Measurements from ENCODE around the gene SPATA3. TPM values are rescaled to one million over a fixed set of nuclear protein-coding genes. Genes with fewer than 3 reads are reported as not detected.

Gene SPATA3
- polyA plus RNA-seq, 3 donors: not detected

DNA sequence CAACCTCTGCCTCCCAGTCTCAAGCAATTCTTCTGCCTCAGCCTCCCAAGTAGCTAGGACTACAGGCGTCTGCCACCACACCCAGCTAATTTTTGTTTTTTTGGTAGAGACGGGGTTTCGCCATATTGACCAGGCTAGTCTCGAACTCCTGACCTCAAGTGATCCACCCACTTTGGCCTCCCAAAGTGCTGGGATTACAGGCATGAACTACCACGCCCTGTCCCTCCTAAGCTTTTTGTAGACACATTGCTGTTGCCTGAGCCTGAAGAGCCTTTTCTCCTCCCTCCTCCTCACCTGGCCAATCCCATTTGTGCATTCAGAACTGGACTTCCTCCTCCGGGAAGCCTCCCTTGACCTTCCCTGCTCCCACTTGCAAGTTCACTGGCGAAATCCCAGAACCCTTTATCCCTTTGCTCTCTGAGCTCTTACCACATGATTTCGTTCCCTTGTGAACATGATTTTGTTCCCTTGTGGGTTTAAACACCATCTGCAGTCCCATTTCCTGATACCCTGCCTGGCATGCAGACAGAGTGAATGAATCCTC lies 44.0 kb downstream of the SPATA3 start:
- Histone ChIP-seq H3K27me3 (ENCODE audit: control insufficient read depth in 2 of 2, insufficient read depth in 2 of 2, low read length in 2 of 2) (peaks cover 37 to 55% of the 10 kb centered on the region in 2 donors), H3K36me3 (replicated peaks in 1 of 2; ENCODE audit: control insufficient read depth in 1 of 2, insufficient read depth in 2 of 2, low read length in 2 of 2) (no peaks in the 10 kb centered on the region), H3K27ac (ENCODE audit: low read depth in 1 of 2, low read length in 2 of 2) (no peak overlapping the region), H2AFZ (ENCODE audit: insufficient read depth, low read depth, low read length, poor library complexity, severe bottlenecking) (no peak overlapping the region), H3K9me3 (replicated peaks in 1 of 2; ENCODE audit: control insufficient read depth in 1 of 2, insufficient read depth in 1 of 2, low read length in 2 of 2) (peaks cover 0 to 19% of the 10 kb centered on the region in 2 donors), H3K9ac (ENCODE audit: insufficient read depth, low read length, poor library complexity, severe bottlenecking) (no peak overlapping the region), H3K4me2 (replicated peaks; ENCODE audit: extremely low read depth, low read length, poor library complexity, severe bottlenecking) (no peak overlapping the region), H3K4me3 (replicated peaks in 1 of 3; ENCODE audit: low read depth in 2 of 3, low read length in 3 of 3) (no peak overlapping the region), H3K4me1 (ENCODE audit: control insufficient read depth in 1 of 2, insufficient read depth in 2 of 2, low read length in 2 of 2) (peaks cover 0 to 2% of the 10 kb centered on the region in 2 donors), H3K79me2 (ENCODE audit: insufficient read depth, low read length) (no peaks in the 10 kb centered on the region), H4K20me1 (ENCODE audit: insufficient read depth, low read length) (no peaks in the 10 kb centered on the region)
- TF ChIP-seq, protein P1, sequence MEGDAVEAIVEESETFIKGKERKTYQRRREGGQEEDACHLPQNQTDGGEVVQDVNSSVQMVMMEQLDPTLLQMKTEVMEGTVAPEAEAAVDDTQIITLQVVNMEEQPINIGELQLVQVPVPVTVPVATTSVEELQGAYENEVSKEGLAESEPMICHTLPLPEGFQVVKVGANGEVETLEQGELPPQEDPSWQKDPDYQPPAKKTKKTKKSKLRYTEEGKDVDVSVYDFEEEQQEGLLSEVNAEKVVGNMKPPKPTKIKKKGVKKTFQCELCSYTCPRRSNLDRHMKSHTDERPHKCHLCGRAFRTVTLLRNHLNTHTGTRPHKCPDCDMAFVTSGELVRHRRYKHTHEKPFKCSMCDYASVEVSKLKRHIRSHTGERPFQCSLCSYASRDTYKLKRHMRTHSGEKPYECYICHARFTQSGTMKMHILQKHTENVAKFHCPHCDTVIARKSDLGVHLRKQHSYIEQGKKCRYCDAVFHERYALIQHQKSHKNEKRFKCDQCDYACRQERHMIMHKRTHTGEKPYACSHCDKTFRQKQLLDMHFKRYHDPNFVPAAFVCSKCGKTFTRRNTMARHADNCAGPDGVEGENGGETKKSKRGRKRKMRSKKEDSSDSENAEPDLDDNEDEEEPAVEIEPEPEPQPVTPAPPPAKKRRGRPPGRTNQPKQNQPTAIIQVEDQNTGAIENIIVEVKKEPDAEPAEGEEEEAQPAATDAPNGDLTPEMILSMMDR (IDR thresholded peaks at IDR 0.05): no peak
- Mint-ChIP-seq H3K4me3 (peak overlapping the region in 1 of 2 donors; percentile 59), H3K4me1 (peaks cover 4% of the 10 kb centered on the region), H3K36me3 (no peaks in the 10 kb centered on the region), H3K9me3 (peaks cover 0 to 10% (median 2%) of the 10 kb centered on the region in 7 donors), H3K27ac (no peak overlapping the region), H3K27me3 (ENCODE audit: low read depth in 3 of 3) (peaks cover 46 to 68% (median 58%) of the 10 kb centered on the region in 3 donors)
- intact Hi-C loops (cut with micrococcal nuclease): no loop called here
- no peak for DNase-seq
- 63% methylated on average over 4 of the region's 8 CpGs for WGBS (ENCODE audit: insufficient coverage)

GRCh38 chr2:231041061-231041689 lies 45.3 kb downstream of the SPATA3 start:
- no peaks in the 10 kb centered on the region for H3K36me3 ChIP-seq (replicated peaks in 1 of 2; ENCODE audit: control insufficient read depth in 1 of 2, insufficient read depth in 2 of 2, low read length in 2 of 2)
- peaks cover 28 to 42% of the 10 kb centered on the region in 2 donors for H3K27me3 ChIP-seq (ENCODE audit: control insufficient read depth in 2 of 2, insufficient read depth in 2 of 2, low read length in 2 of 2)
- H3K27ac Mint-ChIP-seq: no peak overlapping the region
- no peaks in the 10 kb centered on the region for H4K20me1 ChIP-seq (ENCODE audit: insufficient read depth, low read length)
- peaks cover 0 to 2% of the 10 kb centered on the region in 2 donors for H3K4me1 ChIP-seq (ENCODE audit: control insufficient read depth in 1 of 2, insufficient read depth in 2 of 2, low read length in 2 of 2)
- 77% methylated on average over 7 of the region's 8 CpGs for WGBS (ENCODE audit: insufficient coverage)
- intact Hi-C loops (cut with micrococcal nuclease): no loop called here
- no peak overlapping the region for H3K9ac ChIP-seq (ENCODE audit: insufficient read depth, low read length, poor library complexity, severe bottlenecking)
- H3K9me3 ChIP-seq (replicated peaks in 1 of 2; ENCODE audit: control insufficient read depth in 1 of 2, insufficient read depth in 1 of 2, low read length in 2 of 2): peaks cover 0 to 15% of the 10 kb centered on the region in 2 donors
- H2AFZ ChIP-seq (ENCODE audit: insufficient read depth, low read depth, low read length, poor library complexity, severe bottlenecking): no peak overlapping the region
- no peak overlapping the region for H3K4me3 Mint-ChIP-seq
- no peak overlapping the region for H3K4me2 ChIP-seq (replicated peaks; ENCODE audit: extremely low read depth, low read length, poor library complexity, severe bottlenecking)
- TF ChIP-seq, protein P1 (IDR thresholded peaks at IDR 0.05): no peak
- no peak overlapping the region for H3K27ac ChIP-seq (ENCODE audit: low read depth in 1 of 2, low read length in 2 of 2)
- H3K9me3 Mint-ChIP-seq: peaks cover 0 to 11% (median 2%) of the 10 kb centered on the region in 7 donors
- H3K36me3 Mint-ChIP-seq: no peaks in the 10 kb centered on the region
- H3K79me2 ChIP-seq (ENCODE audit: insufficient read depth, low read length): no peaks in the 10 kb centered on the region
- H3K4me1 Mint-ChIP-seq: peaks cover 4% of the 10 kb centered on the region
- peaks cover 43 to 57% (median 49%) of the 10 kb centered on the region in 3 donors for H3K27me3 Mint-ChIP-seq (ENCODE audit: low read depth in 3 of 3)
- H3K4me3 ChIP-seq (replicated peaks in 1 of 3; ENCODE audit: low read depth in 2 of 3, low read length in 3 of 3): no peak overlapping the region
- no peak for DNase-seq

Data from CD14-positive monocyte (primary cell).